ENCODE measurements around the gene SERPINE3.

Gene SERPINE3

GRCh38 chr13:51330791-51331190, 8.7 kb upstream of the SERPINE3 start:
- Histone ChIP-seq H3K4me3 (ENCODE audit: low read length) (no peak overlapping the region), H3K9ac (ENCODE audit: low read length) (no peak overlapping the region), H3K4me1 (ENCODE audit: control insufficient read depth, low read depth, low read length) (peaks cover 17% of the 10 kb centered on the region), H3K27me3 (ENCODE audit: control insufficient read depth, insufficient read depth, low read length) (no peaks in the 10 kb centered on the region), H3K27ac (ENCODE audit: low read length) (no peak overlapping the region), H3K9me3 (ENCODE audit: control insufficient read depth, low read depth, low read length) (no peaks in the 10 kb centered on the region), H3K36me3 (ENCODE audit: control insufficient read depth, low read depth, low read length) (no peaks in the 10 kb centered on the region)

DNA sequence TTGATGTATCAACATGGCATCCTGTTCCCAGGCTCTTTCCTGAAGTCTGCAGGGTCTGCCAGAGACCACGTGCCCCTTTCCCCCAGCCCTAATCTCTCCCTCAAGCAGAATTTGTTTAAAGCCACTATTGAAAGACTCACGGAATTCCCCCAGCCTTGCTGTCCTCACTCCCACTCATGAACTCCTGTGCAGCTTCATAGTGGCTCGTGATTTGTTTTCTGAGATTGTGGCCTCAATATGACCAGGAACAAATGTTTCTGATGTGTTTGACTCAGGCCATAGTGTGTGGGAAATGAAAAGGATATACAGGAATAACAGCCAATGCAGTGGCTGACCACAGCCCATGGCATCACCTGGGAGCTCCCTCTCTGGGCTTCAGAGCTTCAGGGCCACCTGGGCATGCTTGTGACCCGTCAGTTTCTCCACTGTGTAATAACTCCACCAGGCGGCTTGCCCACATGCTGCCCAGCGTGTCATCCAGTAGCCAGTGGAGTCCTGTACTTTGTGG, 8.1 kb upstream of the SERPINE3 start:
- Histone ChIP-seq H3K9ac (ENCODE audit: low read length) (no peak overlapping the region), H3K4me1 (ENCODE audit: control insufficient read depth, low read depth, low read length) (peaks cover 15% of the 10 kb centered on the region), H3K4me3 (ENCODE audit: low read length) (no peak overlapping the region), H3K9me3 (ENCODE audit: control insufficient read depth, low read depth, low read length) (no peaks in the 10 kb centered on the region), H3K27ac (ENCODE audit: low read length) (no peak overlapping the region), H3K27me3 (ENCODE audit: control insufficient read depth, insufficient read depth, low read length) (no peaks in the 10 kb centered on the region), H3K36me3 (ENCODE audit: control insufficient read depth, low read depth, low read length) (no peaks in the 10 kb centered on the region)

GRCh38 chr13:51332566-51333361, 6.7 kb upstream of the SERPINE3 start:
- Histone ChIP-seq H3K9ac (ENCODE audit: low read length) (no peak overlapping the region), H3K27me3 (ENCODE audit: control insufficient read depth, insufficient read depth, low read length) (no peaks in the 10 kb centered on the region), H3K4me1 (ENCODE audit: control insufficient read depth, low read depth, low read length) (peaks cover 15% of the 10 kb centered on the region), H3K36me3 (ENCODE audit: control insufficient read depth, low read depth, low read length) (no peaks in the 10 kb centered on the region), H3K4me3 (ENCODE audit: low read length) (no peak overlapping the region), H3K9me3 (ENCODE audit: control insufficient read depth, low read depth, low read length) (no peaks in the 10 kb centered on the region), H3K27ac (ENCODE audit: low read length) (no peak overlapping the region)

DNA sequence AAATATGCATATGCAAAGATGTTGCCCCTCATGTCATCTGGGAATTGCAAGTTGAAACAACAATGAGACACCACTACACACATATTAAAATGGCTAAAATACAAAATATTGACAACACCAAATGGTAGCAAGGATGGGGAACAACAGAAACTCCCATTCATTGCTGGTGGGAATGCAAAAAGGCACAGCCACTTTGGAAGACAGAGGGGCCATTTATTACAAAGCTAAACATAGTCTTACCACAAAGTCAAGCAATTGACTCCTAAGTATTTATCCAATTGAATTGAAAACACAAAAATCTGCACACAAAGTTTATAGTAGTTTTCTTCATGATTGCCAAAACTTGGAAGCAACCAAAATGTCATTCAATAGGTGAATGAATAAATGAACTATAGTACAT, 6.1 kb upstream of the SERPINE3 start:
- no peak overlapping the region for H3K4me3 ChIP-seq (ENCODE audit: low read length)
- no peaks in the 10 kb centered on the region for H3K9me3 ChIP-seq (ENCODE audit: control insufficient read depth, low read depth, low read length)
- H3K27me3 ChIP-seq (ENCODE audit: control insufficient read depth, insufficient read depth, low read length), result no peaks in the 10 kb centered on the region
- peaks cover 11% of the 10 kb centered on the region for H3K4me1 ChIP-seq (ENCODE audit: control insufficient read depth, low read depth, low read length)
- no peak overlapping the region for H3K9ac ChIP-seq (ENCODE audit: low read length)
- H3K27ac ChIP-seq (ENCODE audit: low read length), result no peak overlapping the region
- no peaks in the 10 kb centered on the region for H3K36me3 ChIP-seq (ENCODE audit: control insufficient read depth, low read depth, low read length)

GRCh38 chr13:51333826-51334225, 5.7 kb upstream of the SERPINE3 start:
- Histone ChIP-seq H3K9me3 (ENCODE audit: control insufficient read depth, low read depth, low read length) (no peaks in the 10 kb centered on the region), H3K27ac (ENCODE audit: low read length) (no peak overlapping the region), H3K4me1 (ENCODE audit: control insufficient read depth, low read depth, low read length) (peaks cover 8% of the 10 kb centered on the region), H3K4me3 (ENCODE audit: low read length) (no peak overlapping the region), H3K9ac (ENCODE audit: low read length) (no peak overlapping the region), H3K36me3 (ENCODE audit: control insufficient read depth, low read depth, low read length) (no peaks in the 10 kb centered on the region), H3K27me3 (ENCODE audit: control insufficient read depth, insufficient read depth, low read length) (no peaks in the 10 kb centered on the region)

DNA sequence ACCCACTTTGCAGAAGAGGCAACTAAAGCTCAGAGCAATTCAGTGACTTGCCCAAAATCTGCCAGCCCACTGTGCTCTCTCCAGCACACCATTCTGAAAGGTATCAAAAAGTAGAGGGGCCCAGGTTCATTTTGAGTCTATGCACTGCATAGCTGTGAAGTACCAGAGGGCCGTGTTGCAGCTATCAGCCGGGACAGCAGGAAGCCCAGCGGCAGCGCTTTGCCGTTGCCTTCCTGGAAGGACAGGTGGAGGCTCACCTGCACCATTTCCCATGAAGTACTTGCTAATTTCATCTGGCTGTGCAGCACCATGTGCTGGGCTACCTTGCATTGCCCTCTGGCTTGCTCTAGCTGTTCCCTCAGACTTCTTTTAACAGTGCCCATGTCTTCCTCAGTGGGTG, 2.7 kb upstream of the SERPINE3 start:
- Histone ChIP-seq H3K9ac (ENCODE audit: low read length) (no peak overlapping the region), H3K4me1 (ENCODE audit: control insufficient read depth, low read depth, low read length) (peaks cover 5% of the 10 kb centered on the region), H3K27me3 (ENCODE audit: control insufficient read depth, insufficient read depth, low read length) (no peaks in the 10 kb centered on the region), H3K4me3 (ENCODE audit: low read length) (no peak overlapping the region), H3K36me3 (ENCODE audit: control insufficient read depth, low read depth, low read length) (no peaks in the 10 kb centered on the region), H3K27ac (ENCODE audit: low read length) (no peak overlapping the region), H3K9me3 (ENCODE audit: control insufficient read depth, low read depth, low read length) (no peaks in the 10 kb centered on the region)

GRCh38 chr13:51339952-51340732, 651 bp downstream of the SERPINE3 start:
- H3K27me3 ChIP-seq (ENCODE audit: control insufficient read depth, insufficient read depth, low read length), result no peaks in the 10 kb centered on the region
- H3K36me3 ChIP-seq (ENCODE audit: control insufficient read depth, low read depth, low read length), result no peaks in the 10 kb centered on the region
- no peak overlapping the region for H3K4me3 ChIP-seq (ENCODE audit: low read length)
- H3K4me1 ChIP-seq (ENCODE audit: control insufficient read depth, low read depth, low read length), result peaks cover 5% of the 10 kb centered on the region
- no peak overlapping the region for H3K27ac ChIP-seq (ENCODE audit: low read length)
- H3K9me3 ChIP-seq (ENCODE audit: control insufficient read depth, low read depth, low read length), result no peaks in the 10 kb centered on the region
- no peak overlapping the region for H3K9ac ChIP-seq (ENCODE audit: low read length)

DNA sequence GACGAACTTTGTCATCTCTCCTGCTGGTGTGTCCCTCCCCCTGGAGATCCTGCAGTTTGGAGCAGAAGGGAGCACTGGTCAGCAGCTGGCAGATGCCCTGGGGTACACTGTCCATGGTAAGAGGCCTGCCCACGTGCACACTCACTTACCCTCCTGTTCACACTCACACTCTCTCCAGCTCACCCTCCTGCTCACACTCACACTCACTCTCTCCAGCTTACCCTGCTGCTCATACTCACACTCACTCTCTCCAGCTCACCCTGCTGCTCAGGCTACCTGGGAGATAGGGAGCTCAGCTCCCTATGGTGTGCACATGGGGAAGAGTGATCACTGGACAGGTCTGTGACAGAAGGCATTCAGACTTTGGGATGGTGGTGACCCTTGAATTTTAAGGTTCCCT, 1.7 kb downstream of the SERPINE3 start:
- no peaks in the 10 kb centered on the region for H3K9me3 ChIP-seq (ENCODE audit: control insufficient read depth, low read depth, low read length)
- H3K4me3 ChIP-seq (ENCODE audit: low read length), result no peak overlapping the region
- no peak overlapping the region for H3K27ac ChIP-seq (ENCODE audit: low read length)
- no peaks in the 10 kb centered on the region for H3K36me3 ChIP-seq (ENCODE audit: control insufficient read depth, low read depth, low read length)
- peaks cover under 1% of the 10 kb centered on the region for H3K4me1 ChIP-seq (ENCODE audit: control insufficient read depth, low read depth, low read length)
- H3K27me3 ChIP-seq (ENCODE audit: control insufficient read depth, insufficient read depth, low read length), result no peaks in the 10 kb centered on the region
- H3K9ac ChIP-seq (ENCODE audit: low read length), result no peak overlapping the region

DNA sequence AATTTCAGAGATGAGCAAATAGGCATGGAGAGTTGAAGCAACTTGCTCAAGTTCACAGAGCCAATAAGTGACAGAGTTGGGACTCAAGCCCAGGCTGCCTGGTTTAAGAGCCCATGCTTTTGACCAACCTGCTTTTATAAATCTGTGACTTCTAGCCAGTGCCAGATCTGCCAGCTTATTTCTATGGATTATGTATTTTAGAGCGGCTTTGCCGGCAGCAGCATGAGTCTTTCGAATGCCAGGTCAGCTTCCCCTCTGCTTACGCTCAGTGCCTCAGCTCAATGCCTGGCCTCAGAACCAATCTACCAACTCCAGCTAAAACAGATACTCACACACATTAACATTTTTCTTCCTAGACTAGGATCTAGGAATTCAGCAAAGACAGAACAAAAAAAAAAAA, 2.3 kb downstream of the SERPINE3 start:
- H3K27ac ChIP-seq (ENCODE audit: low read length), result no peak overlapping the region
- no peak overlapping the region for H3K9ac ChIP-seq (ENCODE audit: low read length)
- H3K4me3 ChIP-seq (ENCODE audit: low read length), result no peak overlapping the region
- H3K9me3 ChIP-seq (ENCODE audit: control insufficient read depth, low read depth, low read length), result no peaks in the 10 kb centered on the region
- H3K4me1 ChIP-seq (ENCODE audit: control insufficient read depth, low read depth, low read length), result peaks cover 6% of the 10 kb centered on the region
- no peaks in the 10 kb centered on the region for H3K27me3 ChIP-seq (ENCODE audit: control insufficient read depth, insufficient read depth, low read length)
- no peaks in the 10 kb centered on the region for H3K36me3 ChIP-seq (ENCODE audit: control insufficient read depth, low read depth, low read length)

DNA sequence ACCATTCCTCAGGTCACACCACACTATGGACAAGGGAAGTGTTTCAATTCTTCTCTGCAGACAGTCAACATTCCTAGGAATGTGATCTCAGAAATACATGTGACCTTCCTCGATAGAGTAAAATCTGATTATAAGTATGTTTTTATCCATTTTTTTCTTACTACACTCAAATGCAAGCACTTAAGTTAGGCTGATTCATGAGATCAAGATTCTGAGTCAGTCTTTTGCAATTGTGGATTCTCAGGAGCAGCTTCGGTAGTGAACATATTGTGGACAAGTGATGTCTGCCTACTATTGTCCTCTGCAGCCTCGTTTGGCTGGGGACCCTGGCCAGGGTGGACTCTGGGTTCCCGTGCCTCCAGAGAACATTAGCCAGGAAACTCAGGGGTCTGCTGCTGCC, 3.2 kb downstream of the SERPINE3 start:
- Histone ChIP-seq H3K27ac (ENCODE audit: low read length) (no peak overlapping the region), H3K9ac (ENCODE audit: low read length) (no peak overlapping the region)

GRCh38 chr13:51343475-51343874, 4.0 kb downstream of the SERPINE3 start:
- no peak overlapping the region for H3K9ac ChIP-seq (ENCODE audit: low read length)
- H3K4me1 ChIP-seq (ENCODE audit: control insufficient read depth, low read depth, low read length), result peaks cover 8% of the 10 kb centered on the region
- no peaks in the 10 kb centered on the region for H3K9me3 ChIP-seq (ENCODE audit: control insufficient read depth, low read depth, low read length)

More for the DNA sequence above, 3.2 kb downstream of the SERPINE3 start:
- H3K4me3 ChIP-seq (ENCODE audit: low read length), result no peak overlapping the region
- no peaks in the 10 kb centered on the region for H3K9me3 ChIP-seq (ENCODE audit: control insufficient read depth, low read depth, low read length)
- peaks cover 8% of the 10 kb centered on the region for H3K4me1 ChIP-seq (ENCODE audit: control insufficient read depth, low read depth, low read length)
- no peaks in the 10 kb centered on the region for H3K36me3 ChIP-seq (ENCODE audit: control insufficient read depth, low read depth, low read length)
- no peaks in the 10 kb centered on the region for H3K27me3 ChIP-seq (ENCODE audit: control insufficient read depth, insufficient read depth, low read length)

More at GRCh38 chr13:51343475-51343874, 4.0 kb downstream of the SERPINE3 start:
- no peaks in the 10 kb centered on the region for H3K36me3 ChIP-seq (ENCODE audit: control insufficient read depth, low read depth, low read length)
- H3K27me3 ChIP-seq (ENCODE audit: control insufficient read depth, insufficient read depth, low read length), result no peaks in the 10 kb centered on the region
- no peak overlapping the region for H3K27ac ChIP-seq (ENCODE audit: low read length)
- no peak overlapping the region for H3K4me3 ChIP-seq (ENCODE audit: low read length)
